Osteoblast (primary cell): ENCODE data around the gene RBM33. TPM values are rescaled to one million over a fixed set of nuclear protein-coding genes. Genes with fewer than 3 reads are reported as not detected.

ENCODE experiments used
- DNase-seq: peaks from one replicate; pipeline ENCODE4 v3.0.0; 2011; ENCODE audit warnings: low spot score, mixed read lengths; ENCODE audit not compliant: insufficient read length; ENCODE audit errors: missing footprints
- H2AFZ ChIP-seq: 2 replicates; pipeline ENCODE4 v1.6.0; 2011; ENCODE audit warnings: mild to moderate bottlenecking, low read length
- H3K27ac ChIP-seq: 2 replicates; pipeline ENCODE4 v1.5.1; 2011; ENCODE audit warnings: mild to moderate bottlenecking, low read depth, low read length, moderate library complexity
- H3K27me3 ChIP-seq: 2 replicates; pipeline ENCODE4 v1.6.0; 2012; ENCODE audit warnings: mild to moderate bottlenecking, control low read depth, inconsistent platforms, low read length, moderate library complexity; ENCODE audit not compliant: insufficient read depth
- H3K36me3 ChIP-seq: 2 replicates; pipeline ENCODE4 v1.5.1; 2011; ENCODE audit warnings: mild to moderate bottlenecking, low read length, control low read depth, moderate library complexity; ENCODE audit not compliant: insufficient read depth
- H3K4me1 ChIP-seq: 2 replicates; pipeline ENCODE4 v1.5.1; 2011; ENCODE audit warnings: mild to moderate bottlenecking, low read length, control low read depth, moderate library complexity; ENCODE audit not compliant: insufficient read depth
- H3K4me2 ChIP-seq: 2 replicates; pipeline ENCODE4 v1.6.0; 2011; ENCODE audit warnings: mild to moderate bottlenecking, low read length; ENCODE audit not compliant: insufficient read depth
- H3K4me3 ChIP-seq: fragments of 200-600 bp; sonication (generic); 3 replicates; pipeline ENCODE4 v1.5.1; 2012; ENCODE audit warnings: mild to moderate bottlenecking, low read length, inconsistent platforms; ENCODE audit not compliant: insufficient read depth
- H3K79me2 ChIP-seq: 2 replicates; pipeline ENCODE4 v1.6.0; 2012; ENCODE audit warnings: mild to moderate bottlenecking, low read length, control low read depth, inconsistent platforms; ENCODE audit not compliant: insufficient read depth
- H3K9me3 ChIP-seq: 2 replicates; pipeline ENCODE4 v1.5.1; 2011; ENCODE audit warnings: low read depth, low read length, control low read depth
- H4K20me1 ChIP-seq: 2 replicates; pipeline ENCODE4 v1.6.0; 2012; ENCODE audit warnings: mild to moderate bottlenecking, low read length, control low read depth; ENCODE audit not compliant: insufficient read depth
- CTCF ChIP-seq: IDR thresholded peaks from 2 replicates; pipeline ENCODE4 v1.5.1; 2011; ENCODE audit warnings: mild to moderate bottlenecking, low read depth, low read length, moderate library complexity; ENCODE audit errors: extremely low read depth
- total RNA-seq: library from RNA; depleted of rRNA; stranded (reverse); fragments of >200 nt; gene quantifications from 2 replicates; pipeline ENCODE4 v1.2.3, GENCODE V29; 2012

Gene RBM33
- total RNA-seq, 1 donor = 27.5 TPM

DNA sequence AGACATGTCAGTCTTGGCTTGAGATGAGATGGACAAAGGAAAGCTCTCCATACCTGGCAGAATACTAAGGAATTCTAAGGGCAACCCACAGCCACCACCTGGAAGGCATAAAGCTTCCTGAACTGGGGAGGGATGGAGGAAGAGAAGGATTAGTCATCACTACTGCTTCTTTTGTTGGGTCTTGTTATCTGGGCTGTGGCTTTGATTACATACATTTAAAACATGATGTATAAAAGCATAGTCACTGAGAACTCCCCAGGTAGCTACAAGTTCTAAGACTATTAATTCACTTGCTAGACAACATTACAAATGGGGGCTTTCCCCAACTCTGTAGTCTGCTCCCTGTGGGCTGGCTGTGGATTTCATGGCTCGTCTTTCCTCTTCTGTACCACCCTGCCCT, 58.2 kb downstream of the RBM33 start:
- Histone ChIP-seq H3K27me3 (no peaks in the 10 kb centered on the region), H3K36me3 (peaks cover 19% of the 10 kb centered on the region), H3K4me2 (no peak overlapping the region), H3K4me1 (no peaks in the 10 kb centered on the region), H4K20me1 (peaks cover 25% of the 10 kb centered on the region), H3K4me3 (no peak overlapping the region), H3K79me2 (peaks cover 42% of the 10 kb centered on the region), H3K27ac (no peak overlapping the region), H2AFZ (no peak overlapping the region), H3K9me3 (no peaks in the 10 kb centered on the region)
- TF ChIP-seq CTCF = no peak
- DNase-seq = no peak

DNA sequence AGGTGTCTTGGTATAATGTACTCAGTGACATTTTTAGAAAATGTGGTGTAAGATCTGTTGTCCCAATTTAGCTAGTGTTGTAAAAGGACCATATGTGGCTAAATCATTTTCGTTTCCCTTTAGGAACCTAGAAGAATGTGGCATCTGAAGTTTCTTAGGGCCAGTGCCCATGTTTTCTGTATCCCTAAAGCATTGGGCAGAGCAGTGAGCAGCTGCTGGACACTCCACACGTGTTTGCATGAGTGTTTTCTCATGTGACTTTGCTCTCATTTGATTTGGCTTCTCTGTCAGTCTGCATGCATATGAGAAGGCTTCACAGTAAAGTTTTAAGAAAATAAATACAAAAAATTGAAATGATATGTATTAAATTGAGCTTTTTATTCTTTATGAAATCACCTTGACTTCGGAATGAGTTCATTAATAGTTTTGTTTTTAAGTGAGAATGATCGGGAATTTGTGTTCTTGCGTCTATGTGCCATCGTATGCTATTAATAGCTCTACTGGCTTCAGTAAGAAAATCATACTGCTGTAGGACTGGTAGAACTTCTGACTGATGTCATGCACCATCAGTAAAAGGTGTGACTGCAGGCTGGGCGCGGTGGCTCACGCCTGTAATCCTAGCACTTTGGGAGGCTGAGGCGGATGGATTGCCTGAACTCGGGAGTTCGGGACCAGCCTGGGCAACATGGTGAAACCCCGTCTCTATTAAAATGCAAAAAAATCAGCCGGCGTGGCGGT, 61.3 kb downstream of the RBM33 start:
- Histone ChIP-seq H4K20me1 (peaks cover 27% of the 10 kb centered on the region), H3K27ac (no peak overlapping the region), H3K4me1 (no peaks in the 10 kb centered on the region), H2AFZ (no peak overlapping the region), H3K9me3 (no peaks in the 10 kb centered on the region), H3K27me3 (no peaks in the 10 kb centered on the region), H3K4me2 (no peak overlapping the region), H3K79me2 (peaks cover 38% of the 10 kb centered on the region), H3K36me3 (peaks cover 41% of the 10 kb centered on the region), H3K4me3 (no peak overlapping the region)
- DNase-seq = no peak
- TF ChIP-seq CTCF = no peak

GRCh38 chr7:155706376-155706775, 61.9 kb downstream of the RBM33 start:
- Histone ChIP-seq H3K27ac (no peak overlapping the region), H3K4me3 (no peak overlapping the region), H3K27me3 (no peaks in the 10 kb centered on the region), H3K36me3 (peaks cover 38% of the 10 kb centered on the region), H3K79me2 (peaks cover 40% of the 10 kb centered on the region), H2AFZ (no peak overlapping the region), H3K4me1 (no peaks in the 10 kb centered on the region), H3K4me2 (no peak overlapping the region), H4K20me1 (peaks cover 27% of the 10 kb centered on the region), H3K9me3 (no peaks in the 10 kb centered on the region)
- TF ChIP-seq CTCF = no peak
- DNase-seq = no peak

DNA sequence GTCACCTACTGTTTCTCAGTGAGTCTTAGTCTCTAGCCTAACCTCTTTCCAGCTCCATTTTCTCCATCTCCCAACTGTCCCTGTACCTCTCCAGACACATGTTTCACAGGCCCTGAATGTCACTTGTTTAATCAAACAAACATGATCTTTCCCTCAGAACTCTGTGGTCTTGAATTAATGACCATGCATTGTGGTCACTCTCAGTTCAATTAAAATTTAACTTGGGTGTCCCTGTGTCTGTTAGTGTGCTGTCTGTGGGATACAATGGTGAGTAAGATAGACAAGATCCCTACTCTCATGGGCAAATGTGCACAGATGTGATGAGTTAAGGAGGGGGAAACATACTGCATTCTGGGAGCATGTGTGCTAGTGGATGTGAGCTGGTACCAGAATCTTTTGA, 65.0 kb downstream of the RBM33 start:
- Histone ChIP-seq H3K4me3 (no peak overlapping the region), H3K27ac (no peak overlapping the region), H3K36me3 (peaks cover 44% of the 10 kb centered on the region), H3K79me2 (peaks cover 71% of the 10 kb centered on the region), H2AFZ (no peak overlapping the region), H3K27me3 (no peaks in the 10 kb centered on the region), H3K9me3 (no peaks in the 10 kb centered on the region), H3K4me1 (no peaks in the 10 kb centered on the region), H3K4me2 (no peak overlapping the region), H4K20me1 (peaks cover 37% of the 10 kb centered on the region)
- DNase-seq = no peak
- no peak for TF ChIP-seq CTCF
